K562 (cell line): ENCODE measurements around the gene PTPRF. TPM values are rescaled to one million over a fixed set of nuclear protein-coding genes. Genes with fewer than 3 reads are reported as not detected.

Experiments
- ATAC-seq: fragments of 200-7000 bp; cut with Tn5 transposase; 3 replicates; pipeline ENCODE4 v1.9.1; 2020; ENCODE audit warnings: moderate library complexity
- BruUV-seq: library from RNA; stranded (reverse); fragments of 400-500 nt; replicated peaks from 2 replicates; lab custom pipeline; 2021; lab: Mats Ljungman, UMichigan
- CTCF ChIA-PET: fragments of 300-600 bp; formaldehyde crosslinking; extraction: SDS; loops from one replicate; lab custom pipeline; 2021; ENCODE audit warnings: low intra/inter-chr PET ratio; lab: Yijun Ruan, JAX
- POLR2A ChIA-PET: fragments of 300-600, 350-650 bp; sonication (Branson Sonifier 250); formaldehyde crosslinking; extraction: SDS; loops from one replicate; lab custom pipeline; 2021; ENCODE audit warnings: antibody characterized with exemption, inconsistent platforms; lab: Yijun Ruan, JAX
- DNase-seq, 4 experiments: peaks; one replicate each; pipeline versions ENCODE4 v3.0.0 to v3.0.0-alpha.2; 2011 to 2018; ENCODE audit warnings: low spot score in 3 of 4, mixed read lengths in 3 of 4; ENCODE audit errors: extremely low read depth in 1 of 4
- FAIRE-seq: peaks from 2 replicates; lab custom pipeline; 2011; peaks lifted over from hg19 to GRCh38; lab: Jason Lieb, UNC
- H2AFZ ChIP-seq: 2 replicates; pipeline ENCODE4 v1.6.0; 2011; ENCODE audit warnings: low read depth, low read length, control low read depth, inconsistent platforms
- H3K27ac ChIP-seq: fragments of 200-600 bp; 3 replicates; pipeline ENCODE4 v1.8.0; 2011; ENCODE audit warnings: low read depth, mild to moderate bottlenecking, control low read depth, inconsistent platforms, low read length, moderate library complexity, mixed read lengths; ENCODE audit errors: extremely low read depth
- H3K27me3 ChIP-seq, 2 experiments: fragments of 300-600 bp in 1 of 2; 2 replicates in 1 of 2; 3 replicates in 1 of 2; pipeline versions ENCODE4 v1.6.0 to v1.8.0; 2011; ENCODE audit warnings: inconsistent platforms in 2 of 2, low read length in 2 of 2, mild to moderate bottlenecking in 1 of 2, mixed read lengths in 1 of 2, moderate library complexity in 1 of 2; ENCODE audit not compliant: control insufficient read depth in 2 of 2, insufficient read depth in 2 of 2
- H3K36me3 ChIP-seq: fragments of 300-600 bp; 3 replicates; pipeline ENCODE4 v1.8.0; 2011; ENCODE audit warnings: mild to moderate bottlenecking, low read length, inconsistent platforms; ENCODE audit not compliant: control insufficient read depth, insufficient read depth
- H3K4me1 ChIP-seq, 2 experiments: fragments of 200-600 bp in 1 of 2; replicated peaks in 1 of 2; 2 replicates in 1 of 2; 3 replicates in 1 of 2; pipeline versions ENCODE4 v1.5.1 to v1.8.0; 2011; ENCODE audit warnings: inconsistent platforms in 2 of 2, low read length in 2 of 2, mild to moderate bottlenecking in 1 of 2, mixed read lengths in 1 of 2, moderate library complexity in 1 of 2; ENCODE audit not compliant: control insufficient read depth in 2 of 2, insufficient read depth in 2 of 2
- H3K4me2 ChIP-seq: 2 replicates; pipeline ENCODE4 v1.6.1; 2011; ENCODE audit warnings: low read length, control low read depth, inconsistent platforms, mixed read lengths; ENCODE audit not compliant: insufficient read depth
- H3K4me3 ChIP-seq: fragments of 200-600 bp; sonication (generic), shearing (Covaris generic); 2 replicates; pipeline ENCODE4 v1.5.1; 2016; ENCODE audit warnings: control low read depth, inconsistent platforms
- H3K79me2 ChIP-seq: fragments of 200-600 bp; 3 replicates; pipeline ENCODE4 v1.8.0; 2011; ENCODE audit warnings: low read length, inconsistent platforms; ENCODE audit not compliant: control insufficient read depth, insufficient read depth
- H3K9ac ChIP-seq, 2 experiments: 2 replicates each; pipeline versions ENCODE4 v1.6.0 to v1.6.1; 2011; ENCODE audit warnings: low read depth in 2 of 2, low read length in 2 of 2, control low read depth in 1 of 2, inconsistent platforms in 1 of 2, mild to moderate bottlenecking in 1 of 2, mixed read lengths in 1 of 2; ENCODE audit not compliant: insufficient read depth in 1 of 2
- H3K9me1 ChIP-seq: one replicate; pipeline ENCODE4 v1.6.0; 2011; ENCODE audit warnings: inconsistent platforms, mild to moderate bottlenecking, low read length, moderate library complexity; ENCODE audit not compliant: control insufficient read depth, insufficient read depth
- H3K9me3 ChIP-seq: replicated peaks from 2 replicates; pipeline ENCODE4 v1.5.1; 2011; ENCODE audit warnings: low read depth, low read length, inconsistent platforms; ENCODE audit not compliant: control insufficient read depth, insufficient read depth
- H4K20me1 ChIP-seq: replicated peaks from 2 replicates; pipeline ENCODE4 v1.6.1; 2011; ENCODE audit warnings: low read length, inconsistent platforms, mixed read lengths; ENCODE audit not compliant: control insufficient read depth, insufficient read depth
- CEBPB ChIP-seq: fragments of 450-650 bp; IDR thresholded peaks from 2 replicates; pipeline ENCODE4 v1.6.1; 2016; ENCODE audit warnings: missing genetic modification characterization, missing compliant biosample characterization
- CEBPG ChIP-seq, 3 experiments: fragments of 200-800 bp in 1 of 3; sonication (Bioruptor generic) in 1 of 3; sonication (generic) in 1 of 3; formaldehyde crosslinking in 1 of 3; IDR thresholded peaks in 2 of 3; conservative IDR thresholded peaks in 1 of 3; 2 replicates each; pipeline versions ENCODE4 v1.6.1 to v1.8.0; 2016 to 2022; ENCODE audit warnings: missing compliant biosample characterization in 2 of 3, missing genetic modification characterization in 2 of 3, mild to moderate bottlenecking in 1 of 3, missing genetic modification reagents in 1 of 3
- EP300 ChIP-seq: IDR thresholded peaks from 2 replicates; pipeline ENCODE4 v1.6.1; 2012; ENCODE audit warnings: low read length, improper control_type of control experiment
- HDAC3 ChIP-seq: fragments of 450-650 bp; IDR thresholded peaks from 2 replicates; pipeline ENCODE4 v1.6.1; 2018; ENCODE audit warnings: borderline replicate concordance, mild to moderate bottlenecking, moderate library complexity; ENCODE audit not compliant: partially characterized antibody
- KLF16 ChIP-seq: IDR thresholded peaks from 2 replicates; pipeline ENCODE4 v1.6.1; 2016; ENCODE audit warnings: antibody characterized with exemption
- MAFF ChIP-seq: IDR thresholded peaks from 2 replicates; pipeline ENCODE4 v1.6.1; 2012; ENCODE audit warnings: low read length, improper control_type of control experiment
- MCM3 ChIP-seq: fragments of 450-650 bp; IDR thresholded peaks from 2 replicates; pipeline ENCODE4 v1.6.1; 2016
- MCM5 ChIP-seq: fragments of 450-650 bp; IDR thresholded peaks from 2 replicates; pipeline ENCODE4 v1.6.1; 2016; ENCODE audit warnings: low read depth
- MYBL2 ChIP-seq, 2 experiments: fragments of 450-650 bp in 1 of 2; sonication (generic) in 1 of 2; formaldehyde crosslinking in 1 of 2; IDR thresholded peaks; 2 replicates each; pipeline versions ENCODE4 v1.6.1 to v1.8.1; 2017 to 2022; ENCODE audit warnings: borderline replicate concordance in 1 of 2, inconsistent platforms in 1 of 2, low read depth in 1 of 2, mild to moderate bottlenecking in 1 of 2, missing genetic modification reagents in 1 of 2, moderate library complexity in 1 of 2
- NCOA2 ChIP-seq, 2 experiments: fragments of 450-650 bp; IDR thresholded peaks; 2 replicates each; pipeline ENCODE4 v1.6.1; 2018; ENCODE audit warnings: mild to moderate bottlenecking in 2 of 2, moderate library complexity in 1 of 2; ENCODE audit not compliant: partially characterized antibody in 2 of 2
- PRPF4 ChIP-seq: fragments of 200-400 bp; formaldehyde crosslinking; IDR thresholded peaks from one replicate; pipeline ENCODE4 v1.6.1; 2017; ENCODE audit warnings: low read length, low read depth, mild to moderate bottlenecking; ENCODE audit not compliant: insufficient read depth, poor library complexity, severe bottlenecking
- TCF3 ChIP-seq: sonication (generic); formaldehyde crosslinking; IDR thresholded peaks from 2 replicates; pipeline ENCODE4 v1.4.0; 2020; ENCODE audit warnings: mild to moderate bottlenecking, missing genetic modification reagents
- XRCC5 ChIP-seq: fragments of 200-400 bp; formaldehyde crosslinking; IDR thresholded peaks from 2 replicates; pipeline ENCODE4 v1.6.1; 2017; ENCODE audit warnings: low read depth, mild to moderate bottlenecking, low read length
- ZFP36 ChIP-seq: fragments of 150-350 bp; IDR thresholded peaks from 2 replicates; pipeline ENCODE4 v1.6.1; 2018; ENCODE audit warnings: low read length, low read depth; ENCODE audit not compliant: partially characterized antibody
- ZNF3 ChIP-seq: fragments of 250-450 bp; sonication (Bioruptor Pico); IDR thresholded peaks from 2 replicates; pipeline ENCODE4 v1.5.0; 2021; ENCODE audit warnings: mild to moderate bottlenecking, moderate library complexity
- WGBS: fragments of 100-300 bp; shearing (Covaris generic); methylation state at CpG from one replicate; pipeline ENCODE4 v1.1.6; 2016; ENCODE audit warnings: low coverage, mixed read lengths; ENCODE audit not compliant: insufficient coverage; ENCODE audit errors: missing lambda C conversion rate; 5-methylcytosine and 5-hydroxymethylcytosine counted together
- in situ Hi-C: fragments of 300-500 bp; cut with MboI; formaldehyde crosslinking; loops from 4 replicates; pipeline ENCODE4 v1.15.0; 2018; ENCODE audit warnings: inconsistent platforms, mixed read lengths
- intact Hi-C: fragments of 100-400 bp; cut with micrococcal nuclease; formaldehyde crosslinking; loops from 2 replicates; pipeline ENCODE4 v1.14.2; 2022
- polyA plus RNA-seq, 8 experiments: library from polyadenylated mRNA; depleted of rRNA in 4 of 8; stranded (reverse) in 5 of 8; unstranded in 3 of 8; fragments of >200 nt; fragmentation: Nextera tagmentation in 2 of 8; fragmentation: Illumina TruSeq in 1 of 8; extraction: Ambion mirVana in 2 of 8; extraction: Trizol in 1 of 8; gene quantifications; 2 replicates each; pipeline versions ENCODE4 v1.2.1 to v1.2.3, GENCODE V29; 2011 to 2014; ENCODE audit warnings: inconsistent platforms in 1 of 8, missing spikeins in 1 of 8
- total RNA-seq, 7 experiments: library from RNA; depleted of rRNA in 6 of 7; stranded (reverse); fragments of >200 nt in 6 of 7; fragmentation: Illumina TruSeq in 2 of 7; extraction: Trizol in 2 of 7; gene quantifications; 2 replicates each; pipeline versions ENCODE4 v1.2.1 to v1.2.3, GENCODE V29; 2011 to 2021; ENCODE audit warnings: low replicate concordance in 1 of 7
- TF ChIP-seq, protein P1 (sequence below), 2 experiments: fragments of 450-650 bp in 1 of 2; sonication (generic) in 1 of 2; formaldehyde crosslinking in 1 of 2; IDR thresholded peaks in 1 of 2; conservative IDR thresholded peaks in 1 of 2; 2 replicates each; pipeline versions ENCODE4 v1.6.1 to v1.8.1; 2016 to 2023; ENCODE audit warnings: mild to moderate bottlenecking in 2 of 2, moderate library complexity in 2 of 2, inconsistent platforms in 1 of 2, missing genetic modification reagents in 1 of 2
- TF ChIP-seq, protein P2 (sequence below): fragments of 450-650 bp; IDR thresholded peaks from 2 replicates; pipeline ENCODE4 v1.6.1; 2017; ENCODE audit warnings: mild to moderate bottlenecking, moderate library complexity

The PTPRF gene
- total and polyA plus RNA-seq, 9 of the 15 experiments (the other 6 are each of a cell fraction or from before 2014, with no cell fraction given), result 0.13 to 4.3 (median 1.1) TPM

DNA sequence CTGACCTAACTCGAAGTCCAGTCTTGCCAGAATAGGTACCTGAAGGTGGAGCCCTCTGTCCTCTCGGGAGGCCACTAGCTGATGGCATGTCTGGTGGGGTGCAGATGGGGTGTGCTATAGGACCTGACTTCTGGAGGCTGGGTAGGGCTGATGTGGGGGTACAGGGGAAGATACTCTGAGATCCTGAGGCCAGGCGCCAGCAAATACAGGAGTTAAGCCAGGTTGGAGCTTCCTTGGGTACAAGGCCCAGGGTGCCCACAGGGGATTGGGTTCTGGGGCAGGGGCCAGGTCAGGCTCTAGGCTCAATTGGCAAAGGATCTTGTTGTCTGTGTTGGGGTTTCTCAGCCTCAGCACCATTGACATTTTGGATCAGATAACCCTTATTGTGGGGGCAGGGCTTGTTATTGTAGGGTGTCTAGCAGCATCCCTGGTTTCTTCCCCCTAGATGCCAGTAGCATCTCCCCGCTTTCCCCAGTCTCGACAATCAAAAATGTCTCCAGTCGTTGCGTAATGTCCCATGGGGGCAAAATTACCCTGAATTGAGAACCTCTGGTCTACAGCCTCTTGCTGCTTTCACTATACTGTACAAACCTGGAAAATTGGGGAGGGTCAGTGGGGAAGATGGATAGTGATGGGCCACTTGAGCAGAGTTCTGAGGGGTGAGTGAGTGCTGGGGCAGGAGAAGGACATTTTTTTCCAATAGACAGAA, 9.2 kb downstream of the PTPRF start:
- no TSS peak for BruUV-seq
- Histone ChIP-seq H3K4me1 (peaks cover 0 to 9% of the 10 kb centered on the region in 2 experiments; a peak in 2 of 5 replicates), H2AFZ (no peak overlapping the region), H3K27ac (no peak overlapping the region), H3K79me2 (no peaks in the 10 kb centered on the region), H3K27me3 (peaks cover 13 to 91% of the 10 kb centered on the region in 2 experiments), H3K36me3 (no peaks in the 10 kb centered on the region), H3K9ac (no peak overlapping the region), H3K4me2 (no peak overlapping the region), H4K20me1 (peaks cover 26% of the 10 kb centered on the region)
- no peak for DNase-seq
- ATAC-seq, result no peak
- no peak for FAIRE-seq
- CTCF ChIA-PET, result no interaction called here
- TF ChIP-seq NCOA2 (IDR thresholded peaks at IDR 0.05; ENCODE audit: partially characterized antibody in 2 of 2) (no peak), MCM3 (no peak), MCM5 (no peak), KLF16 (no peak), HDAC3 (no peak), CEBPG (CRISPR knock-in tag; IDR thresholded peaks at IDR 0.05) (no peak), CEBPG (tag; conservative IDR thresholded peaks at IDR 0.05 in 1 of 2, IDR thresholded peaks at IDR 0.05 in 1 of 2) (peak; percentile 11 to 34; a peak in 2 of 4 replicates), ZFP36 (no peak), ZNF3 (CRISPR knock-in tag) (no peak), PRPF4 (no peak), TCF3 (CRISPR knock-in tag) (no peak), MAFF (no peak), XRCC5 (no peak), EP300 (no peak), CEBPB (tag) (peak; percentile 65), MYBL2 (IDR thresholded peaks at IDR 0.05; ENCODE audit: low read depth) (no peak), MYBL2 (CRISPR knock-in tag; IDR thresholded peaks at IDR 0.05; ENCODE audit: borderline replicate concordance) (no peak)
- TF ChIP-seq, protein P1, sequence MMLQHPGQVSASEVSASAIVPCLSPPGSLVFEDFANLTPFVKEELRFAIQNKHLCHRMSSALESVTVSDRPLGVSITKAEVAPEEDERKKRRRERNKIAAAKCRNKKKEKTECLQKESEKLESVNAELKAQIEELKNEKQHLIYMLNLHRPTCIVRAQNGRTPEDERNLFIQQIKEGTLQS (IDR thresholded peaks at IDR 0.05), result no peak
- TF ChIP-seq, protein P1 (CRISPR knock-in tag; conservative IDR thresholded peaks at IDR 0.05), result no peak
- TF ChIP-seq, protein P2, sequence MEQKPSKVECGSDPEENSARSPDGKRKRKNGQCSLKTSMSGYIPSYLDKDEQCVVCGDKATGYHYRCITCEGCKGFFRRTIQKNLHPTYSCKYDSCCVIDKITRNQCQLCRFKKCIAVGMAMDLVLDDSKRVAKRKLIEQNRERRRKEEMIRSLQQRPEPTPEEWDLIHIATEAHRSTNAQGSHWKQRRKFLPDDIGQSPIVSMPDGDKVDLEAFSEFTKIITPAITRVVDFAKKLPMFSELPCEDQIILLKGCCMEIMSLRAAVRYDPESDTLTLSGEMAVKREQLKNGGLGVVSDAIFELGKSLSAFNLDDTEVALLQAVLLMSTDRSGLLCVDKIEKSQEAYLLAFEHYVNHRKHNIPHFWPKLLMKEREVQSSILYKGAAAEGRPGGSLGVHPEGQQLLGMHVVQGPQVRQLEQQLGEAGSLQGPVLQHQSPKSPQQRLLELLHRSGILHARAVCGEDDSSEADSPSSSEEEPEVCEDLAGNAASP, result no peak
- TF ChIP-seq, all 486 proteins: peak for 2
- Histone ChIP-seq H3K9me1 (peaks cover 12% of the 10 kb centered on the region), H3K9me3 (no peaks in the 10 kb centered on the region), H3K4me3 (no peak overlapping the region)
- intact Hi-C loops, result no loop called here
- 4% methylated on average over 7 of the region's 7 CpGs for WGBS
- in situ Hi-C loops, result no loop called here
- POLR2A ChIA-PET, result interaction anchor here (0.6 kb wide), 1 partner anchor 34 kb away, joined by 5 read pairs; no protein-coding TSS in a partner anchor
